NB4 (cell line): ENCODE data around the gene ANKFN1.

Source experiments
- DNase-seq: peaks from one replicate; pipeline ENCODE4 v3.0.0; 2010; ENCODE audit warnings: low read depth
- H3K4me3 ChIP-seq: one replicate; pipeline ENCODE4 v1.5.1; 2011; ENCODE audit warnings: mild to moderate bottlenecking, low read depth, low read length, moderate library complexity
- MYC ChIP-seq: IDR thresholded peaks from 2 replicates; pipeline ENCODE4 v1.6.1; 2011; ENCODE audit warnings: low read depth, low read length
- POLR2A ChIP-seq: IDR thresholded peaks from 2 replicates; pipeline ENCODE4 v1.6.1; 2011; ENCODE audit warnings: mild to moderate bottlenecking; ENCODE audit not compliant: insufficient read length; ENCODE audit errors: extremely low read depth
- TF ChIP-seq, protein P1 (sequence below): IDR thresholded peaks from one replicate; pipeline ENCODE4 v1.5.1; 2012; ENCODE audit warnings: low read depth, low read length
- TF ChIP-seq, protein P2 (sequence below): IDR thresholded peaks from 2 replicates; pipeline ENCODE4 v1.6.1; 2011; ENCODE audit warnings: low read depth, low read length

ANKFN1 gene

GRCh38 chr17:56549501-56549900 is 396.2 kb downstream of the ANKFN1 start:
- TF ChIP-seq, protein P1, sequence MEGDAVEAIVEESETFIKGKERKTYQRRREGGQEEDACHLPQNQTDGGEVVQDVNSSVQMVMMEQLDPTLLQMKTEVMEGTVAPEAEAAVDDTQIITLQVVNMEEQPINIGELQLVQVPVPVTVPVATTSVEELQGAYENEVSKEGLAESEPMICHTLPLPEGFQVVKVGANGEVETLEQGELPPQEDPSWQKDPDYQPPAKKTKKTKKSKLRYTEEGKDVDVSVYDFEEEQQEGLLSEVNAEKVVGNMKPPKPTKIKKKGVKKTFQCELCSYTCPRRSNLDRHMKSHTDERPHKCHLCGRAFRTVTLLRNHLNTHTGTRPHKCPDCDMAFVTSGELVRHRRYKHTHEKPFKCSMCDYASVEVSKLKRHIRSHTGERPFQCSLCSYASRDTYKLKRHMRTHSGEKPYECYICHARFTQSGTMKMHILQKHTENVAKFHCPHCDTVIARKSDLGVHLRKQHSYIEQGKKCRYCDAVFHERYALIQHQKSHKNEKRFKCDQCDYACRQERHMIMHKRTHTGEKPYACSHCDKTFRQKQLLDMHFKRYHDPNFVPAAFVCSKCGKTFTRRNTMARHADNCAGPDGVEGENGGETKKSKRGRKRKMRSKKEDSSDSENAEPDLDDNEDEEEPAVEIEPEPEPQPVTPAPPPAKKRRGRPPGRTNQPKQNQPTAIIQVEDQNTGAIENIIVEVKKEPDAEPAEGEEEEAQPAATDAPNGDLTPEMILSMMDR, result no peak
- TF ChIP-seq, protein P2, sequence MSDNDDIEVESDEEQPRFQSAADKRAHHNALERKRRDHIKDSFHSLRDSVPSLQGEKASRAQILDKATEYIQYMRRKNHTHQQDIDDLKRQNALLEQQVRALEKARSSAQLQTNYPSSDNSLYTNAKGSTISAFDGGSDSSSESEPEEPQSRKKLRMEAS, result no peak
- TF ChIP-seq MYC (no peak), POLR2A (no peak)
- no peak for DNase-seq
- H3K4me3 ChIP-seq, result no peak overlapping the region

GRCh38 chr17:56557682-56558081 is 404.4 kb downstream of the ANKFN1 start:
- no peak for DNase-seq
- TF ChIP-seq, protein P2, result no peak
- TF ChIP-seq MYC, result no peak
- TF ChIP-seq, protein P1, result no peak
- no peak for TF ChIP-seq POLR2A
- H3K4me3 ChIP-seq, result no peak overlapping the region

- no peak overlapping the region for H3K4me3 ChIP-seq
- TF ChIP-seq, protein P1, result no peak
- no peak for TF ChIP-seq MYC
- no peak for DNase-seq
Observed at GRCh38 chr17:56558088-56558487, 404.8 kb downstream of the ANKFN1 start.
